Lung (tissue), 12 donors: ENCODE measurements around the gene TRMT1L. TPM values are rescaled to one million over a fixed set of nuclear protein-coding genes. Genes with fewer than 3 reads are reported as not detected.

Experiments
- ATAC-seq: fragments of 200-7000 bp; cut with Tn5 transposase; one replicate; pipeline ENCODE4 v1.9.1; 2020; ENCODE audit warnings: moderate number of reproducible peaks; ENCODE audit not compliant: insufficient read depth, low FRiP score
- DNase-seq, 3 donors: peaks; one replicate each; pipeline ENCODE4 v3.0.0-alpha.2; 2013 to 2017
- H3K27ac ChIP-seq, 2 donors: one replicate each; pipeline ENCODE4 v1.5.1; 2013; ENCODE audit warnings: mild to moderate bottlenecking in 2 of 2, moderate library complexity in 2 of 2, control low read depth in 1 of 2, inconsistent platforms in 1 of 2, low read depth in 1 of 2, low read length in 1 of 2
- H3K27me3 ChIP-seq, 3 donors: one replicate each; pipeline ENCODE4 v1.5.1; 2013; ENCODE audit warnings: low read length in 2 of 3; ENCODE audit not compliant: control insufficient read depth in 3 of 3, insufficient read depth in 3 of 3
- H3K36me3 ChIP-seq, 4 donors: one replicate each; pipeline ENCODE4 v1.5.1; 2013; ENCODE audit warnings: low read length in 4 of 4, mild to moderate bottlenecking in 1 of 4, moderate library complexity in 1 of 4; ENCODE audit not compliant: control insufficient read depth in 4 of 4, insufficient read depth in 4 of 4
- H3K4me1 ChIP-seq, 5 donors: one replicate each; pipeline ENCODE4 v1.5.1; 2013; ENCODE audit warnings: low read length in 5 of 5, mild to moderate bottlenecking in 2 of 5, moderate library complexity in 1 of 5; ENCODE audit not compliant: control insufficient read depth in 5 of 5, insufficient read depth in 5 of 5
- H3K4me3 ChIP-seq: one replicate; pipeline ENCODE4 v1.5.1; 2013; ENCODE audit warnings: mild to moderate bottlenecking, control low read depth, moderate library complexity
- H3K9ac ChIP-seq, 2 donors: one replicate each; pipeline ENCODE4 v1.5.1; 2013; ENCODE audit warnings: low read length in 2 of 2, control low read depth in 1 of 2; ENCODE audit not compliant: insufficient read depth in 1 of 2
- H3K9me3 ChIP-seq, 4 donors: one replicate each; pipeline ENCODE4 v1.5.1; 2013; ENCODE audit warnings: low read length in 3 of 4, mild to moderate bottlenecking in 1 of 4, moderate library complexity in 1 of 4; ENCODE audit not compliant: control insufficient read depth in 4 of 4, insufficient read depth in 3 of 4
- WGBS, 2 donors: extraction: QIAGEN DNeasy Blood & Tissue Kit; methylation state at CpG; one replicate each; pipeline ENCODE4 v1.1.7; 2013; 5-methylcytosine and 5-hydroxymethylcytosine counted together
- polyA plus RNA-seq, 2 donors: library from polyadenylated mRNA; stranded (reverse); fragments of 200-250 nt; gene quantifications; one replicate each; pipeline ENCODE4 v1.2.1, GENCODE V29; 2013
- total RNA-seq, 2 donors: library from RNA; depleted of rRNA in 1 of 2; stranded (reverse); fragments of >200 nt in 1 of 2; gene quantifications; one replicate each; pipeline ENCODE4 v1.2.1, GENCODE V29; 2014 to 2021
- TF ChIP-seq, protein P1 (sequence below): IDR thresholded peaks from 2 replicates; pipeline ENCODE4 v1.5.1; 2012; ENCODE audit warnings: mild to moderate bottlenecking; ENCODE audit errors: control extremely low read depth, extremely low read depth
- donor health status: control.
- donor health status: control.
- donor health status: Bipolar disorder and iron deficiency.
- donor health status: healthy.
- donor health status: DM: yes; HTN: yes; CAD: no.

TRMT1L gene
- total and polyA plus RNA-seq, 4 donors, result 5.8 to 30.3 (median 13.0) TPM

DNA sequence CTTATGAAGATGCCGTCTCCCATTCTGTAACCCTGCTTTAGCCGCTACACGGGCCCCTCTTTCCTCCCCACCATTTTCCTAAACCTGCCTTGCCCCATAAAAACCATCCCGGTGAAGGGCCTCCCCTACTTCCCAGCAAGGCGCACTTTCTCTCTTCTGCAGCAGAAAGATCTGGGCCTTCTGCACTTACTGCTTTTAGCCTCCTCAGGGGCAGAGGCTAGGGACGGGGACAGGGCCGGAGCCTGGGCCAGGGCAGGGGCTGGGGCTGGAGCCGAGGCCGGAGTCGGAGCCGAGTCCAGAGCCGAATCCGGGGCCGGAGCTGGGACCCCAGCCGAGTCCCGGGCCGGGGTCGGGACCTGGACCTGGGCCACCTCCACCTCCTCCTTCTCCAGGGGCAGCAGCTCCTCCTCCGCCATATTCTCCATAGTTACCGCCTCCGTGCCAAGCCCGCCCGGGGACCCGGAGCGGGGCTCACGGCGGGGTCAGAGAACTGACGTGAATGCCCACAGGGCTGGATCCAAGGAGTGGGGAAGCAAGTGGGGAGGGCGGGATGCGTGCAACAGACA lies 382 bp downstream of the TRMT1L start:
- 0% methylated on average over 30 of the region's 30 CpGs for WGBS, 2 donors
- peak overlapping the region; percentile 95 to 99 for H3K27ac ChIP-seq
- no peaks in the 10 kb centered on the region for H3K27me3 ChIP-seq
- TF ChIP-seq, protein P1, sequence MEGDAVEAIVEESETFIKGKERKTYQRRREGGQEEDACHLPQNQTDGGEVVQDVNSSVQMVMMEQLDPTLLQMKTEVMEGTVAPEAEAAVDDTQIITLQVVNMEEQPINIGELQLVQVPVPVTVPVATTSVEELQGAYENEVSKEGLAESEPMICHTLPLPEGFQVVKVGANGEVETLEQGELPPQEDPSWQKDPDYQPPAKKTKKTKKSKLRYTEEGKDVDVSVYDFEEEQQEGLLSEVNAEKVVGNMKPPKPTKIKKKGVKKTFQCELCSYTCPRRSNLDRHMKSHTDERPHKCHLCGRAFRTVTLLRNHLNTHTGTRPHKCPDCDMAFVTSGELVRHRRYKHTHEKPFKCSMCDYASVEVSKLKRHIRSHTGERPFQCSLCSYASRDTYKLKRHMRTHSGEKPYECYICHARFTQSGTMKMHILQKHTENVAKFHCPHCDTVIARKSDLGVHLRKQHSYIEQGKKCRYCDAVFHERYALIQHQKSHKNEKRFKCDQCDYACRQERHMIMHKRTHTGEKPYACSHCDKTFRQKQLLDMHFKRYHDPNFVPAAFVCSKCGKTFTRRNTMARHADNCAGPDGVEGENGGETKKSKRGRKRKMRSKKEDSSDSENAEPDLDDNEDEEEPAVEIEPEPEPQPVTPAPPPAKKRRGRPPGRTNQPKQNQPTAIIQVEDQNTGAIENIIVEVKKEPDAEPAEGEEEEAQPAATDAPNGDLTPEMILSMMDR, result no peak
- peak overlapping the region; percentile 77 for H3K4me3 ChIP-seq
- H3K9me3 ChIP-seq, result no peaks in the 10 kb centered on the region
- peaks cover 3 to 24% (median 11%) of the 10 kb centered on the region in 5 donors for H3K4me1 ChIP-seq
- peaks cover 0 to 4% (median 1%) of the 10 kb centered on the region in 4 donors for H3K36me3 ChIP-seq
- ATAC-seq (peak; percentile 36), DNase-seq (peak in 2 of 3 donors; percentile 57 to 77)
- H3K9ac ChIP-seq, result peak overlapping the region; percentile 90 to 98

DNA sequence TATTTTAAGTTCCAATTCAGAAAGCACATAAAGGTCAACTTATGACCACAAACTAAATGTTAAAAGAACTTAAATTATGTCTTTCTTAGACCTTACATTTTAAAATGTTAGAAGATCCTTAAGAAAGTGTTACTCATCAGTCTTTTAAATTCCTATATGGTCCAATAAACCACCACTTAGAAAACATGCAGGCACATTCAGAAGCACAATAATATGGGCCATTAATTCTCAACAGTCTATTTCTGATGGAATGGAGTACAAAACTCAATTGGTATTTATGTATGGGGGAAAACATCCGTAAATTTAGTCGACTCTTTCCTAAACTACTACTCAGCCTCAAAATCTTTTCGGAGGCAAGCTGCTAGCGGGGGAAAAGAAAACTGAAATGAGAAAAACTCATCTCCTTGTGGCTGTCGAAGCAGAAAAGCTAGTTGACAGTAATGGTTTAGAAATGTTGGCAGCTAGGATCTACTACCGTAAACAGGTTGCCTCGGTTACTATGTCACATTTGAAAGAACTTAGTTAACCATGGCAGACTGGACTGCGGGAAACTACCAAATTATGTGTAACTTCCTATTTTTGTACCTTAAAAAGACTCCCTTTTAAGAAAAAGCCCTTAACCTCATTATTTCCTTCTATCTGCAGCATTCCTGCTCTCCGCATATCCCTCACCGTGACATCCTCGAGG lies 1.0 kb downstream of the TRMT1L start:
- H3K9ac ChIP-seq, result peak overlapping the region; percentile 90 to 98
- no peaks in the 10 kb centered on the region for H3K9me3 ChIP-seq
- WGBS, 2 donors, result 9 to 10% methylated on average over 11 of the region's 11 CpGs

DNA sequence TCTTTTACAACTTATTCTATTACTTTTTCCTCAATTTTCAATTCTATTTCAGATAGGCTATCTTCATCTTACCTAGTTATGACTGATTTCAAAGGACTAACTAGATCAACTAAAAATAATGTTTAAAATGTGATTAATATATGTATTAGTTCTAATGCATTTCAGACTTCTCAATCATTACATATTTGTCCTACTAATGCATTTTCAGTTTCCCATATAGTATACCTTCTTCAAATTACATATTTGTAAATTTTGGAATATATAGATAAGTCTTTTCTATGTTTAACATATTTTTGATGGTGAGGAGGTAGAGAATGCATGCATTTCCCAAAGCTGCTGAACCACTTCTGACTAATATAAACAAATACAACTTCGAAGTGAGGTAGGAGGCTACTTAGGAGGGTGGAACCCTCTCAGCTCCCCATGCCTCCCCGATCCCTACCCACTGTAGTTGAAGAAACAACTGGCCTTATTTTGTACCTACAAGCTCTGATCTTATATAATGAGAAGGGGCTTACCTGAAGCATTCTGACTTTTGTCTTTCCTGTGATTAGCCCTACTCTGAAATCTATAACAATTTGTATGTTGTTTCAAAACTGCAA lies 1.7 kb downstream of the TRMT1L start:
- Histone ChIP-seq H3K27me3 (no peaks in the 10 kb centered on the region), H3K36me3 (peaks cover 0 to 11% (median 4%) of the 10 kb centered on the region in 4 donors), H3K27ac (peak overlapping the region in 1 of 2 donors; percentile 22), H3K4me3 (no peak overlapping the region), H3K9me3 (no peaks in the 10 kb centered on the region), H3K4me1 (peaks cover 3 to 24% (median 12%) of the 10 kb centered on the region in 5 donors), H3K9ac (peak overlapping the region in 1 of 2 donors; percentile 54)
- 32 to 34% methylated on average over 2 of the region's 2 CpGs for WGBS, 2 donors
- ATAC-seq (no peak), DNase-seq (peak in 1 of 3 donors; percentile 43)
- TF ChIP-seq, protein P1, result no peak

More for the DNA sequence above, 1.0 kb downstream of the TRMT1L start:
- H3K27ac ChIP-seq, result peak overlapping the region; percentile 95 to 99
- DNase-seq (peak in 2 of 3 donors; percentile 66 to 67), ATAC-seq (no peak)
- TF ChIP-seq, protein P1, result no peak
- H3K36me3 ChIP-seq, result peaks cover 0 to 5% (median under 1%) of the 10 kb centered on the region in 4 donors
- H3K4me1 ChIP-seq, result peaks cover 3 to 24% (median 11%) of the 10 kb centered on the region in 5 donors
- peak overlapping the region; percentile 77 for H3K4me3 ChIP-seq
- H3K27me3 ChIP-seq, result no peaks in the 10 kb centered on the region
